HepG2 (cell line): Measurements from ENCODE around the gene HBA2. TPM values are rescaled to one million over a fixed set of nuclear protein-coding genes. Genes with fewer than 3 reads are reported as not detected.

ENCODE experiments used
- ATAC-seq: fragments of 200-7000 bp; cut with Tn5 transposase; 3 replicates; pipeline ENCODE4 v1.9.1; 2020; ENCODE audit warnings: mild to moderate bottlenecking, moderate library complexity
- BruUV-seq: library from RNA; stranded (reverse); fragments of 400-500 nt; replicated peaks from 2 replicates; lab custom pipeline; 2021; lab: Mats Ljungman, UMichigan
- CTCF ChIA-PET: fragments of 300-600 bp; formaldehyde crosslinking; extraction: SDS; loops from one replicate; lab custom pipeline; 2021; ENCODE audit warnings: low total read pairs, inconsistent platforms, low intra/inter-chr PET ratio; lab: Yijun Ruan, JAX
- POLR2A ChIA-PET: fragments of 350-600 bp; sonication (Branson Sonifier 250); formaldehyde crosslinking; loops from one replicate; lab custom pipeline; 2020; ENCODE audit warnings: antibody characterized with exemption, inconsistent platforms; lab: Yijun Ruan, JAX
- DNase-seq: peaks from one replicate; pipeline ENCODE4 v3.0.0-alpha.2; 2015; ENCODE audit warnings: low spot score
- FAIRE-seq: peaks from 3 replicates; lab custom pipeline; 2011; peaks lifted over from hg19 to GRCh38; lab: Jason Lieb, UNC
- H2AFZ ChIP-seq: one replicate; pipeline ENCODE4 v1.6.1; 2011; ENCODE audit warnings: low read length, inconsistent platforms
- H3K27ac ChIP-seq: fragments of 300-600 bp; 3 replicates; pipeline ENCODE4 v1.8.0; 2011; ENCODE audit warnings: mixed run types, mild to moderate bottlenecking, mixed read lengths, low read length, inconsistent platforms; ENCODE audit not compliant: insufficient read depth; ENCODE audit errors: extremely low read length
- H3K27me3 ChIP-seq, 2 experiments: fragments of 200-600 bp in 1 of 2; 2 replicates in 1 of 2; 3 replicates in 1 of 2; pipeline versions ENCODE4 v1.6.0 to v1.8.0; 2011; ENCODE audit warnings: low read length in 2 of 2, mild to moderate bottlenecking in 2 of 2, moderate library complexity in 2 of 2, inconsistent platforms in 1 of 2; ENCODE audit not compliant: insufficient read depth in 2 of 2, control insufficient read depth in 1 of 2
- H3K36me3 ChIP-seq, 2 experiments: fragments of 200-600 bp in 1 of 2; replicated peaks in 1 of 2; 2 replicates in 1 of 2; 3 replicates in 1 of 2; pipeline versions ENCODE4 v1.5.1 to v1.8.0; 2011; ENCODE audit warnings: low read length in 2 of 2, inconsistent platforms in 1 of 2; ENCODE audit not compliant: insufficient read depth in 2 of 2, control insufficient read depth in 1 of 2
- H3K4me1 ChIP-seq: 2 replicates; pipeline ENCODE4 v1.5.1; 2012; ENCODE audit warnings: low read length, inconsistent platforms; ENCODE audit not compliant: insufficient read depth
- H3K4me2 ChIP-seq: 2 replicates; pipeline ENCODE4 v1.6.0; 2011; ENCODE audit warnings: low read depth, low read length, inconsistent platforms
- H3K4me3 ChIP-seq, 3 experiments: fragments of 200-600 bp in 1 of 3; sonication (generic), shearing (Covaris generic) in 1 of 3; replicated peaks in 1 of 3; 2 replicates each; pipeline ENCODE4 v1.5.1; 2011 to 2016; ENCODE audit warnings: low read length in 3 of 3, inconsistent platforms in 2 of 3, low read depth in 2 of 3, mild to moderate bottlenecking in 2 of 3, control low read depth in 1 of 3, mixed read lengths in 1 of 3; ENCODE audit not compliant: insufficient read depth in 1 of 3
- H3K79me2 ChIP-seq: one replicate; pipeline ENCODE4 v1.6.1; 2011; ENCODE audit warnings: low read length, inconsistent platforms; ENCODE audit not compliant: insufficient read depth
- H3K9ac ChIP-seq: 2 replicates; pipeline ENCODE4 v1.6.0; 2011; ENCODE audit warnings: mild to moderate bottlenecking, low read depth, low read length, inconsistent platforms; ENCODE audit not compliant: insufficient read depth
- H3K9me3 ChIP-seq: 2 replicates; pipeline ENCODE4 v1.5.1; 2012; ENCODE audit warnings: mild to moderate bottlenecking, low read length
- H4K20me1 ChIP-seq: 2 replicates; pipeline ENCODE4 v1.6.0; 2011; ENCODE audit warnings: inconsistent platforms, mild to moderate bottlenecking, low read length, moderate library complexity; ENCODE audit not compliant: insufficient read depth
- GPBP1L1 ChIP-seq: sonication (generic); formaldehyde crosslinking; IDR thresholded peaks from 2 replicates; pipeline ENCODE4 v1.5.0; 2020; ENCODE audit warnings: mild to moderate bottlenecking, missing genetic modification reagents
- MAX ChIP-seq: IDR thresholded peaks from 2 replicates; pipeline ENCODE4 v1.6.1; 2012; ENCODE audit warnings: inconsistent platforms
- SMC3 ChIP-seq: IDR thresholded peaks from 2 replicates; pipeline ENCODE4 v1.6.1; 2011; ENCODE audit warnings: low read length, improper control_type of control experiment
- TCF12 ChIP-seq, 2 experiments: fragments of 450-650 bp in 1 of 2; sonication (generic) in 1 of 2; formaldehyde crosslinking in 1 of 2; IDR thresholded peaks; 2 replicates each; pipeline versions ENCODE4 v1.6.1 to v1.8.0; 2017 to 2022; ENCODE audit warnings: antibody characterized with exemption in 1 of 2, mild to moderate bottlenecking in 1 of 2, missing genetic modification reagents in 1 of 2, moderate library complexity in 1 of 2
- ZNF460 ChIP-seq: sonication (generic); formaldehyde crosslinking; IDR thresholded peaks from 2 replicates; pipeline ENCODE4 v1.5.1; 2020; ENCODE audit warnings: missing genetic modification reagents, mild to moderate bottlenecking, borderline replicate concordance
- ZNF468 ChIP-seq: sonication (generic); formaldehyde crosslinking; IDR thresholded peaks from 2 replicates; pipeline ENCODE4 v1.8.0; 2022; ENCODE audit warnings: mild to moderate bottlenecking, moderate library complexity, missing genetic modification reagents
- ZNF747 ChIP-seq: sonication (generic); formaldehyde crosslinking; IDR thresholded peaks from 2 replicates; pipeline ENCODE4 v1.8.1; 2023; ENCODE audit warnings: missing genetic modification reagents, mild to moderate bottlenecking, borderline replicate concordance
- ZSCAN22 ChIP-seq: sonication (generic); formaldehyde crosslinking; IDR thresholded peaks from 2 replicates; pipeline ENCODE4 v1.4.0; 2020; ENCODE audit warnings: mild to moderate bottlenecking, missing genetic modification reagents
- WGBS: methylation state at CpG from one replicate; pipeline ENCODE4 v1.1.6; 2017; ENCODE audit warnings: low lambda C conversion rate; 5-methylcytosine and 5-hydroxymethylcytosine counted together
- in situ Hi-C: cut with HindIII; loops from 2 replicates; pipeline ENCODE4 v1.10.0; 2017; ENCODE audit warnings: low pct_unique_long_range_greater_than_20kb; ENCODE audit not compliant: extremely low pct_ligation_motif_present
- intact Hi-C: fragments of 100-400 bp; cut with micrococcal nuclease; formaldehyde crosslinking; loops from one replicate; pipeline ENCODE4 v1.10.0; 2022; ENCODE audit not compliant: unreplicated experiment
- polyA plus RNA-seq, 8 experiments: library from polyadenylated mRNA; depleted of rRNA in 3 of 8; stranded (reverse) in 7 of 8; unstranded in 1 of 8; fragments of >200 nt; fragmentation: Illumina TruSeq in 4 of 8; extraction: Trizol in 4 of 8; gene quantifications; 2 replicates each; pipeline versions ENCODE4 v1.2.1 to v1.2.3, GENCODE V29; 2011 to 2016; ENCODE audit warnings: low read depth in 4 of 8, missing spikeins in 1 of 8, mixed read lengths in 1 of 8; ENCODE audit not compliant: insufficient read depth in 1 of 8
- total RNA-seq, 5 experiments: library from RNA; depleted of rRNA; stranded (reverse); fragments of >200 nt; fragmentation: Illumina TruSeq; extraction: Trizol; gene quantifications; 2 replicates each; pipeline ENCODE4 v1.2.3, GENCODE V29; 2016; ENCODE audit warnings: low read depth in 1 of 5
- TF ChIP-seq, protein P1 (sequence below): sonication (generic); formaldehyde crosslinking; IDR thresholded peaks from 2 replicates; pipeline ENCODE4 v1.8.1; 2023; ENCODE audit warnings: missing genetic modification reagents, mild to moderate bottlenecking, borderline replicate concordance
- TF ChIP-seq, protein P2 (sequence below): sonication (generic); formaldehyde crosslinking; IDR thresholded peaks from 2 replicates; pipeline ENCODE4 v1.8.0; 2022; ENCODE audit warnings: mild to moderate bottlenecking, missing genetic modification reagents; ENCODE audit not compliant: insufficient replicate concordance

Gene HBA2
- total and polyA plus RNA-seq, 2 of the 13 experiments (the other 11 are each of a cell fraction or from before 2014, with no cell fraction given): not detected

DNA sequence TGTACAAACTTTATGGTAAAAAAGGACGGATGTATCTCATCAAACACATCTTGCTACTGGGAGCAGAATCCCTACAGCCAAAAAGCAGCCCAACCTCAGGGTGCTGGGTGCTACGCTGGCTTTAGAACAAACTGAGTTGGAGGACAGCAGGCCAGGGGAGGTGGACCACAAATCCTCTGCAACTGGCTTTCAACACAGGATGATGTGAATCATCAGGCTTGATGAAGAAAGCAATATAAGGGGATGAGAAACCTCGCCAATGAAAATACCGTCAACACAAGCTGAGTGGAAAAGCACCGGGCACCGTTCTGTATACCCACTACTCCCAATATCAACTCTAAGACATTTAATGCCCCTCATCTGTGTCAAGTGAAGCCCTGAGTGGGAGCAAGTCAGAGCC, 21.8 kb downstream of the HBA2 start:
- no TSS peak for BruUV-seq
- no peaks in the 10 kb centered on the region for H3K27me3 ChIP-seq
- FAIRE-seq (no peak), ATAC-seq (no peak), DNase-seq (no peak)
- H2AFZ ChIP-seq: no peak overlapping the region
- no peaks in the 10 kb centered on the region for H3K79me2 ChIP-seq
- H3K4me1 ChIP-seq: no peaks in the 10 kb centered on the region
- no peak overlapping the region for H3K4me2 ChIP-seq
- H3K27ac ChIP-seq: no peak overlapping the region
- no peak overlapping the region for H3K9ac ChIP-seq
- TF ChIP-seq, protein P1, sequence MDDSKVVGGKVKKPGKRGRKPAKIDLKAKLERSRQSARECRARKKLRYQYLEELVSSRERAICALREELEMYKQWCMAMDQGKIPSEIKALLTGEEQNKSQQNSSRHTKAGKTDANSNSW (CRISPR knock-in tag): no peak
- no peak for TF ChIP-seq ZNF460
- TF ChIP-seq GPBP1L1: no peak
- TF ChIP-seq SMC3: no peak
- no peak for TF ChIP-seq TCF12 (IDR thresholded peaks at IDR 0.05)
- TF ChIP-seq TCF12 (CRISPR knock-in tag; IDR thresholded peaks at IDR 0.05): no peak
- H4K20me1 ChIP-seq: no peaks in the 10 kb centered on the region
- ChIA-PET POLR2A (no interaction called here), CTCF (no interaction called here)
- intact Hi-C loops (no loop called here), in situ Hi-C loops (no loop called here)
- 100% methylated on average over 6 of the region's 6 CpGs for WGBS
- H3K4me3 ChIP-seq: no peak overlapping the region
- H3K36me3 ChIP-seq: peaks cover 42 to 85% of the 10 kb centered on the region in 2 experiments
- no peaks in the 10 kb centered on the region for H3K9me3 ChIP-seq

GRCh38 chr16:200388-200787, 27.7 kb downstream of the HBA2 start:
- BruUV-seq: no TSS peak
- ChIA-PET CTCF (no interaction called here), POLR2A (no interaction called here)
- FAIRE-seq: no peak
- TF ChIP-seq ZNF747 (CRISPR knock-in tag) (no peak), ZNF468 (CRISPR knock-in tag) (no peak), MAX (no peak), ZSCAN22 (CRISPR knock-in tag) (no peak)
- TF ChIP-seq, protein P2, sequence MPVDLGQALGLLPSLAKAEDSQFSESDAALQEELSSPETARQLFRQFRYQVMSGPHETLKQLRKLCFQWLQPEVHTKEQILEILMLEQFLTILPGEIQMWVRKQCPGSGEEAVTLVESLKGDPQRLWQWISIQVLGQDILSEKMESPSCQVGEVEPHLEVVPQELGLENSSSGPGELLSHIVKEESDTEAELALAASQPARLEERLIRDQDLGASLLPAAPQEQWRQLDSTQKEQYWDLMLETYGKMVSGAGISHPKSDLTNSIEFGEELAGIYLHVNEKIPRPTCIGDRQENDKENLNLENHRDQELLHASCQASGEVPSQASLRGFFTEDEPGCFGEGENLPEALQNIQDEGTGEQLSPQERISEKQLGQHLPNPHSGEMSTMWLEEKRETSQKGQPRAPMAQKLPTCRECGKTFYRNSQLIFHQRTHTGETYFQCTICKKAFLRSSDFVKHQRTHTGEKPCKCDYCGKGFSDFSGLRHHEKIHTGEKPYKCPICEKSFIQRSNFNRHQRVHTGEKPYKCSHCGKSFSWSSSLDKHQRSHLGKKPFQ: no peak
- intact Hi-C loops (no loop called here), in situ Hi-C loops (no loop called here)
- DNase-seq: no peak
- H3K27ac ChIP-seq: no peak overlapping the region
- H3K4me3 ChIP-seq: no peak overlapping the region
- H3K36me3 ChIP-seq: peaks cover 24 to 72% of the 10 kb centered on the region in 2 experiments
- H3K4me1 ChIP-seq: no peaks in the 10 kb centered on the region
- no peak overlapping the region for H3K9ac ChIP-seq
- no peaks in the 10 kb centered on the region for H3K9me3 ChIP-seq
- no peaks in the 10 kb centered on the region for H3K27me3 ChIP-seq
- H2AFZ ChIP-seq: no peak overlapping the region
- no peaks in the 10 kb centered on the region for H3K79me2 ChIP-seq
- no peaks in the 10 kb centered on the region for H4K20me1 ChIP-seq
- H3K4me2 ChIP-seq: no peak overlapping the region
- 97% methylated on average over 5 of the region's 5 CpGs for WGBS
- no peak for ATAC-seq
